GM12873 (cell line): ENCODE measurements around the gene LMNTD1.

Experiments used
- TF ChIP-seq, protein P1 (sequence below): IDR thresholded peaks from 2 replicates; pipeline ENCODE4 v1.5.1; 2012; ENCODE audit warnings: low read depth, mild to moderate bottlenecking, moderate library complexity, low read length, control low read depth; ENCODE audit not compliant: insufficient read depth; ENCODE audit errors: missing control alignments

LMNTD1 gene

DNA sequence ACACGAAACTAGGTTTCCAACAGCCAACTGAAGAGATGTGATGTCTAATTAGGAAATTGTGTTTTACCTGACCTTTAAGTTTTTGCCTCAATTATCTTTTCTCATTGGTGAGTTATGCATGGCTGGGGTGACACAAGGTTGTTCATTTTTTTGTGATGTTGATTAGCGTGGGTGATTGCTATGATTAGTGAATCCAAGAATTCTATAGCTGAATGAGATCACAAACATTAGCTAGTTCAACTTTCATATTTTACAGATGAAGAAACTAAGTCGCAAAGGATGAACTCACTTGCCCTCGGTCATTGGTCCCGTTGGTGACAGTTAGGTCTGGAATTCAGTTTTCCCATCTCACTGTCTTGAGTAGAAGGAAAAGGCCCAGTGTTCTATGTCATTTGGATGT, 32.6 kb upstream of the LMNTD1 start:
- TF ChIP-seq, protein P1, sequence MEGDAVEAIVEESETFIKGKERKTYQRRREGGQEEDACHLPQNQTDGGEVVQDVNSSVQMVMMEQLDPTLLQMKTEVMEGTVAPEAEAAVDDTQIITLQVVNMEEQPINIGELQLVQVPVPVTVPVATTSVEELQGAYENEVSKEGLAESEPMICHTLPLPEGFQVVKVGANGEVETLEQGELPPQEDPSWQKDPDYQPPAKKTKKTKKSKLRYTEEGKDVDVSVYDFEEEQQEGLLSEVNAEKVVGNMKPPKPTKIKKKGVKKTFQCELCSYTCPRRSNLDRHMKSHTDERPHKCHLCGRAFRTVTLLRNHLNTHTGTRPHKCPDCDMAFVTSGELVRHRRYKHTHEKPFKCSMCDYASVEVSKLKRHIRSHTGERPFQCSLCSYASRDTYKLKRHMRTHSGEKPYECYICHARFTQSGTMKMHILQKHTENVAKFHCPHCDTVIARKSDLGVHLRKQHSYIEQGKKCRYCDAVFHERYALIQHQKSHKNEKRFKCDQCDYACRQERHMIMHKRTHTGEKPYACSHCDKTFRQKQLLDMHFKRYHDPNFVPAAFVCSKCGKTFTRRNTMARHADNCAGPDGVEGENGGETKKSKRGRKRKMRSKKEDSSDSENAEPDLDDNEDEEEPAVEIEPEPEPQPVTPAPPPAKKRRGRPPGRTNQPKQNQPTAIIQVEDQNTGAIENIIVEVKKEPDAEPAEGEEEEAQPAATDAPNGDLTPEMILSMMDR: no peak

DNA sequence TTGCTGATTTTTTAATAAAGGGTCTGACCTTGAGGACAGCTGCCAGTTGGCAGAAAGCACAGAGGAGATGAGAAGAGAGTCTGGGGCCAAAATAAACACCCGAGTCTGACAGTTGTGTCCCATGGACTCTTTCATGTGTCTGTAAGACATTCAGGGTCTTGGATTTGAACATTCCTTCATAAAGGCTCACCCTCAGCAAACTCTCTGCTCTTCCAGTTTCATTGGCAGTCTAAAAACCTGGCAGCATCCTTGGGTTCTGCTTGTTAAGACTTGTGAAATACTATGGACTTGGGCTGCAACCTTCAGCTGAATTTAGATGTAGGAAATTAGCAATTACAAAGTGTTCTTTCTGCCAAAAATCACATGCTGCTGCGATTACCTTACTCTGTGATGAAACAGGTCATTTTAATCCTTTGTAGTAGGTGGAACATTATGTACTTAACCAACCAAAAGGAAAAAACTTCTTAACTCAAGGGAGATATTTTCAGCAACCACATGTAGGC, 32.0 kb upstream of the LMNTD1 start:
- TF ChIP-seq, protein P1: no peak

DNA sequence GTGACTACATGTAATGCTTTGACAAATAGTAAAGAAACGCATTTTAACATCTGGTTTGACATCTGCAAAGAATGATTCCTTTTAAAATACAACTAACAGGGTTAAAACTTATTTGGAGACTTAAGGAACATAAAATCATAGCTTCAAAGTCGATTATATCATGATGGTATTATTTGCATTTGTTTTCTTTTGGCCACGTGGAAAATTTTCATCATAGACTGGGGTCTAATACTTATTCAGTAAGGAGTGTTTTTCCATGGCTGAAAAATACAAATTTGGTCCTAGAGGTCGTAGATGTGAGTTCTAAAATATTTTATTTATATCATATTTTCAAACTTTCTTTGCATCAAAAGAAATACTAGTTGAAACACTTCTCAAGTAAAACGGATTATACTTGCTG, 31.5 kb upstream of the LMNTD1 start:
- TF ChIP-seq, protein P1: no peak

DNA sequence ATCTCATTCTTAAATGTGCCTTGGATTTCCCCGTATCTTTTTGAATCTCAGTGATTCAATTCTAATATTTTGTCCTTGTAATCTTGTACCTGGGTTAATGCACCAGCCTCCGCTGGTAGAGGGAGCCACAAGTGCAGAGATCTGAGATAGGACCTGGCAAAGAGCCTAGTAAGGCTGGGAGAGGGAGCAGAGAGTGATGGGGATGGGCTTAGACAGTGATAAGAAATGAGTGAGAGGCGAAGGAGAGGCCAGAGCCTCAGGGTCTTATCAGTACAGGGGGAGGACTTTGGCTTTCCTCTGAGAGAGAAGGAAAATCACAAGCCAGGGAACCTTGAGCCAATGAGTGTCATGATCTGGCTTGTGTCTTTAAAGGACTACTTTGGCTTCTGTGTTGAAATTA, 30.5 kb upstream of the LMNTD1 start:
- TF ChIP-seq, protein P1: no peak

DNA sequence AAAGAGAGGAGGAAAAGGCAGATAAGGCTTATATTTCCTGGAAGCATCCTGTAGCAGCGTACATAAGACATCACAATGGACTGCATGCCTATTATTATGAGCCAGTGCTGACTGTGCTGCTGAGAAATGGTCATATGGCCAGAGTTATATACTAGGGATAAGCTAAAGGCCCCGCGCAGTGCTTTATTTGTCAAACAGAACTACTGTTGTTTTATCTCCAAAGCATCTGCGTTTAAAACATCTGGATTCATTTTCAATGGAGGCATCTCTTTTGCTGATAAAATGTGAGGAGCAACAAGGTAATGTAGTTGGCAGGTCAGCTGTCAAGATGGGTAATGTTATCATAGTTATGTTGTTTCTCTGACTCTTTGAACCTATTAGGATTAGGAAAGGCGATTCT, 28.0 kb upstream of the LMNTD1 start:
- TF ChIP-seq, protein P1: no peak

DNA sequence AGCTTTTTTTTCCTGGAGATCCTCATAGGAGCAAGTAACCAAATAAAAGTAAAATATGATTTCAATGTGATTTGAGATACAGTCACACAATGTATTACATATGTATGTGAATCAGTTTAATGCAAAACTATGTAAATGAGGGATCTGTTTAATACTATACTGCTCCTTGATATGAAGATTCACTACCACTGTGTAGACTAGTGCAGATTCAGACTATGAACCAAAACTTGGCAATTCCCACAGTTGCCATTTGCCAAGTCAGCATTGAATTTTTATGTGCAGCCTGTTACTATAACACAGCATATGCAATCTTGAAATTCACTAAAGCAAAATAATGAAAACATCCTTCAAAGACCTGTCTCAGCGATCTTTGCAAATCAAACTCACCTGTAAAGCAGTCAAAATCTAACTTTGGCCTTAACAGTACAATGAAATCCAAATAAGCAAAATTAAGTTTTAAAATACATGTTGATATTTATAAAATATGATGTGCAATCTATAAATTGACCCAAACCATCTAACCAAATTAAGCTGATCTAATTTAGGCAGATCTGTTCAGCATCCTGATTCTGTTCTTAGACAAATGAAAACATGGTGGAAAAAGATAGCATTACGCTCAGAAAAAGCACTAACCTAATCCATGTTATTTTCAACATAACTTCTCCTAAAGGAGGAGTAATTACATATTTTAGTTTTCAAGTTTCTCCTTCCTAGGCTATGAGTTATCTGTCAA, 25.5 kb upstream of the LMNTD1 start:
- TF ChIP-seq, protein P1: no peak

DNA sequence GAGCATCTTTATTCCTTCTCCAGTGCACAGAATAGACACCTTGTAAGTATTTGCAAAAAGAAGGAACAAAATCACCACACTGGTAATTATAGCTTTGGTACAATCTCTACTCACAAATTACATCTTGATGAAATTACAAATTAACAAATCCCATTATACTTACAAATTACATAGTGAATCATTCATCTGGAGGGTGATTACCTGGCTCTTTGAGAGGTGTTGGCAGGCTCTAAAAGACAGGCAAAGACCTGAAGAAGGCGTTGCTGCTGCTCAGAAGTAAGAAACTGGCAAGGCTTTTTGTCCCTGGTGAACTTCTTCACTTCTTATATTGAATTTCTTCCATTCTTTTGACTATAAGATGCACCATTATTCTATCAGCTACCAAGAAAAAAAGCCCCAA, 21.7 kb upstream of the LMNTD1 start:
- TF ChIP-seq, protein P1: no peak

DNA sequence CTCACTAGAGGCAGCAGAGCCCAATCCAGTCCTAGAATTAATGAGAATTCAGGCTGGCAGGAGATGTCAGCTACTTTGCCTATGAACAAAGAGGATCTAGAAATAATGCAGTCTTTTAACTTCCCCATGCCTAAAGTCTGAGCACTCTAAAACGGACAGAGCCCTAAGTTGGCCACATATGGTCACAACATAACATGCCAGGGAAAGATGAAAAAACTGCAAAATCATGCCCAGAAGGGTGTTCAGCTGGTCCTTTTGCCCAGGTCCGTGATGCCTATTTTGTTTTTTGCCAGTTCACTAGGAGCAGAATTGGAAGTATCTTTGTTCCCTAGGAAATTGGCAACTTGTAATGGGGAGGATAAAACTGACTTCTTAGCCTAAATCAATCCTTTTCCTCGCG, 20.3 kb upstream of the LMNTD1 start:
- TF ChIP-seq, protein P1: no peak
